Right atrium auricular region (tissue), 2 donors: Measurements from ENCODE around the gene FBXL7. TPM values are rescaled to one million over a fixed set of nuclear protein-coding genes. Genes with fewer than 3 reads are reported as not detected.

Experiments
- DNase-seq: peaks from one replicate; pipeline ENCODE4 v3.0.0-alpha.2; 2019; ENCODE audit warnings: low spot score
- H3K27ac ChIP-seq, 2 donors: fragments of 200-600 bp; sonication (generic); 1 replicate in 1 of 2; 2 replicates in 1 of 2; pipeline ENCODE4 v1.5.1; 2016 to 2019
- H3K27me3 ChIP-seq, 2 donors: fragments of 200-600 bp; sonication (generic); one replicate each; pipeline versions ENCODE4 v1.5.1 to v1.6.0; 2017 to 2019
- H3K36me3 ChIP-seq: fragments of 200-600 bp; sonication (generic); one replicate; pipeline ENCODE4 v1.5.1; 2016
- H3K4me1 ChIP-seq, 2 donors: fragments of 200-600 bp; sonication (generic); one replicate each; pipeline versions ENCODE4 v1.5.1 to v1.6.0; 2017 to 2019
- H3K4me3 ChIP-seq, 2 donors: fragments of 200-600 bp; sonication (generic); 1 replicate in 1 of 2; 2 replicates in 1 of 2; pipeline ENCODE4 v1.5.1; 2017 to 2019; ENCODE audit warnings: mild to moderate bottlenecking in 1 of 2, moderate library complexity in 1 of 2
- H3K9me3 ChIP-seq, 2 donors: fragments of 200-600 bp; sonication (generic); one replicate each; pipeline ENCODE4 v1.5.1; 2019
- total RNA-seq, 2 donors: library from RNA; depleted of rRNA; stranded (reverse); fragments of >200 nt; gene quantifications; one replicate each; pipeline ENCODE4 v1.1.0, GENCODE V29; 2016
- TF ChIP-seq, protein P1 (sequence below), 2 donors: fragments of 200-600 bp; sonication (generic); IDR thresholded peaks; one replicate each; pipeline ENCODE4 v1.5.1; 2019; ENCODE audit warnings: antibody characterized with exemption in 2 of 2

The FBXL7 gene
- total RNA-seq, 2 donors from 2014 or later: 16.6 to 18.4 TPM

DNA sequence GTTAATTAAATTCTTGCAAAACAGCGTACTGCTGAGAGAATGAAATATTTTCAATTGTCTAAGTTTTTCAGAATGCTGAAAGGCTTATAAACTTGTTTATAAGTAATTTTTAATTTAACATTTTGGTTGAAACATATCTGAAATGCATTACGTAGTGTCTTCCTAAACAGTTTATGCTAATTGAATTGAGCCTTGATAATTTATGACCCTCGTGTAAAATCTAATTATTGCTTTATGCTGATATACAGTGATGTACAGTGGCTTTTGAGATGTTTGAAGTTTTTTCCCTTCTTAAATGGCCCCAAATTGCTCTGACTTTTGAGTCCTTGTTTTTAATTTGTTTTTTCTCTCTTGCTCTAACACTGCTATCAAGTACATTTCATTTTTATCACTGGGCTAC is 262.7 kb downstream of the FBXL7 start:
- Histone ChIP-seq H3K4me3 (no peak overlapping the region), H3K4me1 (no peaks in the 10 kb centered on the region), H3K27me3 (no peaks in the 10 kb centered on the region), H3K9me3 (no peaks in the 10 kb centered on the region), H3K36me3 (no peaks in the 10 kb centered on the region), H3K27ac (no peak overlapping the region)
- no peak for DNase-seq
- TF ChIP-seq, protein P1, sequence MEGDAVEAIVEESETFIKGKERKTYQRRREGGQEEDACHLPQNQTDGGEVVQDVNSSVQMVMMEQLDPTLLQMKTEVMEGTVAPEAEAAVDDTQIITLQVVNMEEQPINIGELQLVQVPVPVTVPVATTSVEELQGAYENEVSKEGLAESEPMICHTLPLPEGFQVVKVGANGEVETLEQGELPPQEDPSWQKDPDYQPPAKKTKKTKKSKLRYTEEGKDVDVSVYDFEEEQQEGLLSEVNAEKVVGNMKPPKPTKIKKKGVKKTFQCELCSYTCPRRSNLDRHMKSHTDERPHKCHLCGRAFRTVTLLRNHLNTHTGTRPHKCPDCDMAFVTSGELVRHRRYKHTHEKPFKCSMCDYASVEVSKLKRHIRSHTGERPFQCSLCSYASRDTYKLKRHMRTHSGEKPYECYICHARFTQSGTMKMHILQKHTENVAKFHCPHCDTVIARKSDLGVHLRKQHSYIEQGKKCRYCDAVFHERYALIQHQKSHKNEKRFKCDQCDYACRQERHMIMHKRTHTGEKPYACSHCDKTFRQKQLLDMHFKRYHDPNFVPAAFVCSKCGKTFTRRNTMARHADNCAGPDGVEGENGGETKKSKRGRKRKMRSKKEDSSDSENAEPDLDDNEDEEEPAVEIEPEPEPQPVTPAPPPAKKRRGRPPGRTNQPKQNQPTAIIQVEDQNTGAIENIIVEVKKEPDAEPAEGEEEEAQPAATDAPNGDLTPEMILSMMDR (IDR thresholded peaks at IDR 0.05): no peak

DNA sequence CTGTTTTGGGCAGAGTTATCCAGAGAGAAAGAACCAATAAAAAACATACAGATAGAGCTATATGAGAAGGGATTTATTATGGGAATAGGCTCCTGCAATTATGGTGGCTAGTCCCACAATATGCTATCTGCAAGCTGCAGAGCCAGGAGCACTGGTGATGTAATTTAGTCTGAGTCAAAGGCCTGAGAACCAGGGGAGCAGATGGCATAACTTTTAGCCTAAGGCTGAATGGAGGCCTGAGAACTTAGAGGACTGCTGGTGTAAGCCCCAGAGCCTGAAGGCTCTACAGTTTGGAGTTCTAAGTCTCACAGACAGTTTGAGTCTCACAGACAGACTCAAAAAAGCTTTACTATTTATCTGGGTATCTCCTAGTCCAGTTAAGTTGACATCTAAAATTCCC is 263.8 kb downstream of the FBXL7 start:
- no peaks in the 10 kb centered on the region for H3K4me1 ChIP-seq

DNA sequence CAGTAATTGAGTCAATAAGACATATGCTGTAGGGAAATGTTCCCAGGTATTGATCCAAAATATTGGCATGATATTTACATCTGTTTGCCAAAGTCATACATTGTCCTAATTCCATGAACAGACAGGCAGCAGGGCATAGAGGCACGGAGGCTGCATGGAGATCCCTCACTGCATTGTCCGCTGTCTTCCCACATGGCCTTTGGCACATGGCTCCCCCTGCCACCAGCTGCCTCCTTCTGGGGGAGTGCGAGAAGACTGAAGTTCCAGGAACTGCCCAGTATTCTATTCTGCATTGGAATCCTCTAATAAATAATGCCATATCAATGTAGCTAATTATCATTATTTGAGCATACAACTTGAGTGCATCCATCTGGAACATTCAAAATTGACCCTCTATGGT is 269.0 kb downstream of the FBXL7 start:
- no peaks in the 10 kb centered on the region for H3K36me3 ChIP-seq
- no peaks in the 10 kb centered on the region for H3K27me3 ChIP-seq
- no peak for DNase-seq
- no peaks in the 10 kb centered on the region for H3K4me1 ChIP-seq
- H3K4me3 ChIP-seq: no peak overlapping the region
- H3K9me3 ChIP-seq: no peaks in the 10 kb centered on the region
- no peak overlapping the region for H3K27ac ChIP-seq
- TF ChIP-seq, protein P1 (IDR thresholded peaks at IDR 0.05): no peak

More for the DNA sequence above, 263.8 kb downstream of the FBXL7 start:
- Histone ChIP-seq H3K27ac (no peak overlapping the region), H3K36me3 (no peaks in the 10 kb centered on the region), H3K27me3 (no peaks in the 10 kb centered on the region), H3K9me3 (no peaks in the 10 kb centered on the region), H3K4me3 (no peak overlapping the region)
- DNase-seq: no peak
- TF ChIP-seq, protein P1 (IDR thresholded peaks at IDR 0.05): no peak

DNA sequence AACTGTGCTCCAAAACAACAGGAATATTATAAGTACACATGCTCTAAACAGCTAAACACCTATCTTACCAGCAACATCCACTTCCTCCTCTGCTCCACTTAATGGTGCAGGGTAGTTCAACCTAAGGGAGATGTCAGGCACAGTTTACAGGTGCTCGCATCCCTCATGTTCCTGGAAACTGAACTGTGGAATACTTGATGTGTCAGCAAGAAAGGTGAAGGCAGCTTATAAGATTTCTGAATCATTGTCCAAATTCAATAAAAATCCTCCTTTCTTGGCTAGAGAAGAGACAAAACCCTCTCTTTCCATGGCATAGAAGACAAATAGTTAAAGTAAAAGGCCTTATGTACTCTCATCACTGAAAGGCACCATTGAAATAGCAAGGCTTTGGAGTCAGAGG is 272.2 kb downstream of the FBXL7 start:
- H3K4me3 ChIP-seq: no peak overlapping the region
- TF ChIP-seq, protein P1 (IDR thresholded peaks at IDR 0.05): no peak

DNA sequence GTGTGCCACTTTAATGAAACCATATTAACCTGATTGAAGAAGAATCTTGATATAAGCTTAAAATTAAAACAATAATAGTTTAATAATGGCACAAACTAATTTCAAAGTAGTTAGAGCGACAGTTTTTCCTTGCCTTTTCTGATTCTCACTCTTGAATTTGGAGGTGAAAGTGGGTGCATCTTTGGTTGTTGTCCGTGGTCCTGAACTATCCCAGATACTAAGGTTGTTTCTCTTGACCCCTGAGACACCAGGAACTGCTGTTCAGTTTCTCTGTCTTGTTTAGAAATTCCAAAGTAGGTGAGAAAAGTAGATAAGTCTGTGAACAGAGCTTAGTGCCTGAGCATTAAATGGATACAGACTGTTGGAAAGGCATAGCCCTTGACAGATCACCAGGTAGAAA is 274.7 kb downstream of the FBXL7 start:
- H3K36me3 ChIP-seq: no peaks in the 10 kb centered on the region
- no peak overlapping the region for H3K27ac ChIP-seq

More for the DNA sequence above, 272.2 kb downstream of the FBXL7 start:
- Histone ChIP-seq H3K36me3 (no peaks in the 10 kb centered on the region), H3K9me3 (no peaks in the 10 kb centered on the region), H3K27ac (no peak overlapping the region), H3K4me1 (no peaks in the 10 kb centered on the region), H3K27me3 (no peaks in the 10 kb centered on the region)
- DNase-seq: no peak

DNA sequence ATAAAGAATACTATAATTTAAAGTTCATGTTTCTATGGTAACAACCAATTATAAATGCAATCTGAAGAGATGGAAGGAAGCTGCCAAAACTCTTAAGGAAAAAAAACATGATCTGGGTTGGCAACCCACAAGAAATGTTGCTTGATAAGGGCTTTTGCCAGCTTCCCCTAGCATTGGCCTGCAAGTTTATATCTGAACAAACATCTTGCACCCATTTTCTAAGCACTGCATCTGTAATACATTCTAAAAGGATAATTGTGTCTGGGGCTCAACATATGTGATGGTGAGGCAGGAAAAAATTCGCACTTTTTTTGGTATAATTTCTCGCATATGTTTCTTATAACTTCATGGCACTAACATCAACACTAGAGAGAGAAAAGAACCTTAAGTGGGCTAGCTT is 276.4 kb downstream of the FBXL7 start:
- H3K9me3 ChIP-seq: no peaks in the 10 kb centered on the region
- TF ChIP-seq, protein P1 (IDR thresholded peaks at IDR 0.05): no peak
- no peaks in the 10 kb centered on the region for H3K36me3 ChIP-seq
- no peaks in the 10 kb centered on the region for H3K27me3 ChIP-seq
- H3K4me1 ChIP-seq: no peaks in the 10 kb centered on the region
- no peak overlapping the region for H3K27ac ChIP-seq
- no peak for DNase-seq
- no peak overlapping the region for H3K4me3 ChIP-seq

More for the DNA sequence above, 274.7 kb downstream of the FBXL7 start:
- no peaks in the 10 kb centered on the region for H3K4me1 ChIP-seq
- H3K4me3 ChIP-seq: no peak overlapping the region
- no peak for DNase-seq
- H3K27me3 ChIP-seq: no peaks in the 10 kb centered on the region
- no peaks in the 10 kb centered on the region for H3K9me3 ChIP-seq
- TF ChIP-seq, protein P1 (IDR thresholded peaks at IDR 0.05): no peak
